OCI-LY1 (cell line): ENCODE measurements around the gene PHF2.

ENCODE experiments used
- H2AFZ ChIP-seq: fragments of 200-600 bp; sonication (generic), shearing (Covaris generic); 2 replicates; pipeline ENCODE4 v1.6.0; 2014; ENCODE audit warnings: antibody characterized with exemption, mild to moderate bottlenecking, low read length
- H3F3A ChIP-seq: fragments of 200-600 bp; sonication (generic), shearing (Covaris generic); 2 replicates; pipeline ENCODE4 v1.6.0; 2014; ENCODE audit warnings: mild to moderate bottlenecking, antibody characterized with exemption, low read length, moderate library complexity; ENCODE audit not compliant: insufficient read depth
- H3K27ac ChIP-seq: fragments of 200-600 bp; sonication (generic); 2 replicates; pipeline ENCODE4 v1.5.1; 2014; ENCODE audit warnings: low read length, mixed run types, mild to moderate bottlenecking, low read depth; ENCODE audit not compliant: poor library complexity, severe bottlenecking
- H3K27me3 ChIP-seq: fragments of 200-600 bp; sonication (generic); 2 replicates; pipeline ENCODE4 v1.6.0; 2014; ENCODE audit warnings: antibody characterized with exemption, mild to moderate bottlenecking, low read length, moderate library complexity; ENCODE audit not compliant: insufficient read depth
- H3K36me3 ChIP-seq: fragments of 200-600 bp; sonication (generic); 2 replicates; pipeline ENCODE4 v1.6.1; 2014; ENCODE audit warnings: mild to moderate bottlenecking, antibody characterized with exemption, low read length, moderate library complexity, mixed read lengths; ENCODE audit not compliant: insufficient read depth
- H3K4me1 ChIP-seq: fragments of 200-600 bp; sonication (generic); 2 replicates; pipeline ENCODE4 v1.5.1; 2014; ENCODE audit warnings: mild to moderate bottlenecking, low read length, moderate library complexity; ENCODE audit not compliant: insufficient read depth, severe bottlenecking
- H3K4me2 ChIP-seq: fragments of 200-600 bp; sonication (generic), shearing (Covaris generic); 2 replicates; pipeline ENCODE4 v1.6.1; 2014; ENCODE audit warnings: low read length
- H3K4me3 ChIP-seq: fragments of 200-600 bp; sonication (generic); 2 replicates; pipeline ENCODE4 v1.5.1; 2014; ENCODE audit warnings: low read length, low read depth, mild to moderate bottlenecking, mixed read lengths; ENCODE audit not compliant: poor library complexity, severe bottlenecking
- H3K79me2 ChIP-seq: fragments of 200-600 bp; shearing (Covaris generic); 2 replicates; pipeline ENCODE4 v1.6.1; 2016; ENCODE audit warnings: mixed run types, low read length, mixed read lengths; ENCODE audit not compliant: insufficient read depth
- H3K9ac ChIP-seq: fragments of 200-600 bp; sonication (generic), shearing (Covaris generic); 2 replicates; pipeline ENCODE4 v1.6.1; 2014; ENCODE audit warnings: mild to moderate bottlenecking, low read length, mixed read lengths
- H3K9me2 ChIP-seq: fragments of 200-600 bp; sonication (generic), shearing (Covaris generic); 2 replicates; pipeline ENCODE4 v1.6.1; 2014; ENCODE audit warnings: low read depth, mild to moderate bottlenecking, low read length, mixed read lengths
- H3K9me3 ChIP-seq: fragments of 200-600 bp; shearing (Covaris generic); 2 replicates; pipeline ENCODE4 v1.6.1; 2014; ENCODE audit warnings: low read length, mixed read lengths
- H4K20me1 ChIP-seq: fragments of 200-600 bp; sonication (generic), shearing (Covaris generic); 2 replicates; pipeline ENCODE4 v1.6.0; 2016; ENCODE audit warnings: mild to moderate bottlenecking, low read length; ENCODE audit not compliant: insufficient read depth
- CTCF ChIP-seq: fragments of 200-600 bp; sonication (generic), shearing (Covaris generic); IDR thresholded peaks from 2 replicates; pipeline ENCODE4 v1.5.1; 2017; ENCODE audit warnings: mild to moderate bottlenecking, antibody characterized with exemption, low read length, moderate library complexity, mixed read lengths
- EZH2 ChIP-seq: fragments of 200-600 bp; sonication (generic), shearing (Covaris generic); IDR thresholded peaks from 2 replicates; pipeline ENCODE4 v1.8.0; 2017; ENCODE audit warnings: borderline replicate concordance, mixed run types, mild to moderate bottlenecking, antibody characterized with exemption, low read length, moderate library complexity, mixed read lengths

PHF2 gene

GRCh38 chr9:93681269-93682154 is 105.1 kb downstream of the PHF2 start:
- Histone ChIP-seq H3F3A (no peaks in the 10 kb centered on the region), H4K20me1 (no peaks in the 10 kb centered on the region), H3K27me3 (no peaks in the 10 kb centered on the region; the same call in 1 of the 2 replicates), H3K79me2 (no peaks in the 10 kb centered on the region), H3K36me3 (no peaks in the 10 kb centered on the region), H2AFZ (no peak overlapping the region), H3K27ac (no peak overlapping the region), H3K9ac (no peak overlapping the region), H3K9me2 (no peaks in the 10 kb centered on the region), H3K4me1 (no peaks in the 10 kb centered on the region), H3K4me2 (no peak overlapping the region), H3K4me3 (no peak overlapping the region), H3K9me3 (no peaks in the 10 kb centered on the region)
- no peak for TF ChIP-seq CTCF
- no peak for TF ChIP-seq EZH2

GRCh38 chr9:93682155-93682968 is 106.0 kb downstream of the PHF2 start:
- Histone ChIP-seq H3K79me2 (no peaks in the 10 kb centered on the region), H3K27ac (no peak overlapping the region), H3F3A (no peaks in the 10 kb centered on the region), H3K9me2 (no peaks in the 10 kb centered on the region), H3K4me3 (no peak overlapping the region), H2AFZ (no peak overlapping the region), H3K9me3 (no peaks in the 10 kb centered on the region), H3K4me1 (no peaks in the 10 kb centered on the region), H3K36me3 (no peaks in the 10 kb centered on the region), H4K20me1 (no peaks in the 10 kb centered on the region), H3K9ac (no peak overlapping the region), H3K27me3 (no peaks in the 10 kb centered on the region; the same call in 1 of the 2 replicates), H3K4me2 (no peak overlapping the region)
- TF ChIP-seq EZH2 (no peak), CTCF (peak; percentile 83)

GRCh38 chr9:93683331-93684134 is 107.1 kb downstream of the PHF2 start:
- no peak overlapping the region for H3K4me2 ChIP-seq
- peaks cover 3% of the 10 kb centered on the region; the same call in 1 of the 2 replicates for H3K9me3 ChIP-seq
- no peaks in the 10 kb centered on the region for H3K79me2 ChIP-seq
- no peaks in the 10 kb centered on the region; the same call in 1 of the 2 replicates for H3K27me3 ChIP-seq
- no peaks in the 10 kb centered on the region for H4K20me1 ChIP-seq
- no peaks in the 10 kb centered on the region for H3F3A ChIP-seq
- H2AFZ ChIP-seq, result no peak overlapping the region
- H3K9ac ChIP-seq, result no peak overlapping the region
- H3K9me2 ChIP-seq, result no peaks in the 10 kb centered on the region
- no peak overlapping the region for H3K27ac ChIP-seq
- no peak for TF ChIP-seq CTCF
- TF ChIP-seq EZH2, result no peak
- no peaks in the 10 kb centered on the region for H3K36me3 ChIP-seq
- no peak overlapping the region for H3K4me3 ChIP-seq
- H3K4me1 ChIP-seq, result no peaks in the 10 kb centered on the region
